GM19438 (cell line): ENCODE results near the gene RAPGEF5.
"Not testable (repeated sequence)": the region's sequence is repeated elsewhere in the genome, so short reads cannot be mapped to it uniquely, and the experiment has no call there.

Experiments
- ATAC-seq: cut with Tn5 transposase; IDR thresholded peaks from one replicate; pipeline ENCODE4 v1.9.1; 2021; ENCODE audit warnings: low read depth; ENCODE audit not compliant: unreplicated experiment

The RAPGEF5 gene

GRCh38 chr7:22108151-22108845, 248.7 kb downstream of the RAPGEF5 start:
- no peak for ATAC-seq

DNA sequence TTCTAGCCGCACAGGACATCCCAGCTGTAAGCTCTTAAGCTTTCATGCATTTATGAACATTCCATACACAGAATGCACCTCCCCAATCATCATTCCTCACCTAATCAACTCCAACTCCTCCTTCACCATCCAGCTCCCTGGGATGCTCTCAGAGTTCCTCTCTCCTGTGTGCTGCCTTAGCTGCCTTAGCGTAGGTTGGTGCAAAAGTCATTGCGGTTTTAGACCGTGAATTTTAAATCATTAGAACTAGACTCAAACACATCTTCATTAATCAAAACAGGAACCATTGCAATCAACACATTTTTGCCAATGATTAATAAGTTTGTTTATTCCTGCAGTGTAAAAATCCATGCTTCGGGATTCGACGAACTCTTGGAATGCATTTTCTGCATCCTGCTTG, 251.4 kb downstream of the RAPGEF5 start:
- ATAC-seq, result no peak

GRCh38 chr7:22094413-22095342, 262.3 kb downstream of the RAPGEF5 start:
- ATAC-seq, result no peak

DNA sequence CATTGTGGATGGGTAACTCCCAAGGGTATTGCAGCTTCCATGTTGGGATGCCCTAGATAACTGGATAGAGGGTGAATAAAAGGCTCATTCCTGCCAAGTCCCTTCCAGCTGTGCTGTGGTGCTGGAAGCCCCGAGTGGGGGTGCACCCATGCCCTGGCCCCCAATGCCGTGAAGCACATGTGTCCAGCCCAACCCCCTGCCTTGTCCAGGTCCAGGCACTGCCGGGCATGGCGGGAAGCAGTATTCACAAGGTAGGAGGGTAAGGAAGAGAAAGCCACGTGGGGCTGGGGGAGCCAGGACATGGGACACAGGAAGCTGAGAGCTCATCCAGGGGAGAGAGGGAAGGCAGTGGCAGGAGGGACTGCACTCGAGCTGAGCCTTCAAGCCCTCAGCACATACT, 263.0 kb downstream of the RAPGEF5 start:
- no peak for ATAC-seq

GRCh38 chr7:22093001-22093400, 264.0 kb downstream of the RAPGEF5 start:
- ATAC-seq, result no peak

DNA sequence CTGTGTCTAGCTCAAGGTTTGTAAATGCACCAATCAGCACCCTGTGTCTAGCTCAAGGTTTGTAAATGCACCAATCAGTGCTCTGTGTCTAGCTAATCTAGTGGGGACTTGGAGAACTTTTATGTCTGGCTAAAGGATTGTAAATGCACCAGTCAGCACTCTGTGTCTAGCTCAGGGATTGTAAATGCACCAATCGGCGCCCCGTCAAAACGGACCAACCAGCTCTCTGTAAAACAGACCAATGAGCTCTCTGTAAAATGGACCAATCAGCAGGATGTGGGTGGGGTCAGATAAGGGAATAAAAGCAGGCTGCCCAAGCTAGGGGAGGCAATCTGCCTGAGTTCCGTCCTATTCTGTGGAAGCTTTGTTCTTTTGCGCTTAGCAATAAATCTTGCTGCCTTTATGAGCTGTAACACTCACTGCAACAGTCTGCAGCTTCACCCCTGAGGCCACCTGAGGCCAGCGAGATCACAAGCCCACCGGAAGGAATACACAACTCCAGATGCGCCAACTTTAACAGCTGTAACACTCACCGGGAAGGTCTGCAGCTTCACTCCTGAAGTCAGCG, 265.9 kb downstream of the RAPGEF5 start:
- ATAC-seq, result not testable (repeated sequence)

DNA sequence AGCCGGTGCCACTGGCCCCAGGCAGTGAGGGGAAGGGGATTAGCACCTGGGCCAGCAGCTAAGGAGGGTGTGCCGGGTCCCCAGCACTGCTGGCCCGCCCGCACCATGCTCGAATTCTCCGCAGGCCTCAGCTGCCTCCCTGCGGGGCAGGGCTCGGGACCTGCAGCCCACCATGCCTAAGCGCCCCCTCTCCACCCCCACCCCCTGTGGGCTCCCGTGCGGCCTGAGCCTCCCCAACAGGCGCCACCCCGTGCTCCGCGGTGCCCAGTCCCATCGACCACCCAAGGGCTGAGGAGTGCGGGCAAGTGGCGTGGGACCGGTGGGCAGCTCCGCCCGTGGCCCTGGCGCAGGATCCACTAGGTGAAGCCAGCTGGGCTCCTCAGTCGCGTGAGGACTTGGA, 266.4 kb downstream of the RAPGEF5 start:
- no peak for ATAC-seq

DNA sequence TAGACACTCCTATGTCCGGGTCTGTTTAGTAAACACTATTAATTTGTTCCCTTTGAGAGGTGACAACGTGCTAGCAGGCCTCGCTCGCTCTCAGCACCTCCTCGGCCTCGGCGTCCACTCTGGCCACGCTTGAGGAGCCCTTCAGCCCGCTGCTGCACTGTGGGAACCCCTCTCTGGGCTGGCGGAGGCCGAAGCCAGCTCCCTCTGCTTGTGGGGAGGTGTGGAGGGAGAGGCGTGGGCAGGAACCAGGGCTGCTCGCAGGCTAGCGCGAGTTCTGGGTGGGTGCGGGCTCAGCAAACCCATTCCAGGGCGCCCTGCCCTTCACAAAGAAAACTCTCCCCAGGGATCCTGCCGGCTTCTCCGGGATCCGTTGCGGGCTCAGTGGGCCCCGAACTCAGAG, 266.8 kb downstream of the RAPGEF5 start:
- no peak for ATAC-seq

DNA sequence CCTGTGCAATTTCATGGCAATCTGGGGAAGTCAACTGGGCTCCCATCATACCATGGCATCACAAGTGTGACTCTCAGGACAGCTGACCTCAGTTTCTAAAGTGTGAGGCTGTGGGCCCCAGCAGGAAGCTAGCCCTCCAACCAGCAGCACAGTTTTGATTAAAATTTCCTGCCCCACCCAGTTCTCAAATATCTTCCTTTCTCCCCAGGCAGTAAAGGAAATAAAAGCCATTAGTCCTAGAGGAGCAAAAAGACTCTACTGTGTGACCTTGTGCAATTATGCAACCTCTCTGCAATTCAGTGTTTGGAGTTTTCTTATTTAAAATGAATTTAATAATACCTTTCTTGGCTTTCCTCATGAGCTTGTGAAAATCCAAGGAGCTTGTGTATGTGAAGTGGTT, 268.1 kb downstream of the RAPGEF5 start:
- ATAC-seq, result no peak

GRCh38 chr7:22087861-22088260, 269.1 kb downstream of the RAPGEF5 start:
- ATAC-seq, result no peak

GRCh38 chr7:22083704-22084240, 273.2 kb downstream of the RAPGEF5 start:
- ATAC-seq, result no peak

DNA sequence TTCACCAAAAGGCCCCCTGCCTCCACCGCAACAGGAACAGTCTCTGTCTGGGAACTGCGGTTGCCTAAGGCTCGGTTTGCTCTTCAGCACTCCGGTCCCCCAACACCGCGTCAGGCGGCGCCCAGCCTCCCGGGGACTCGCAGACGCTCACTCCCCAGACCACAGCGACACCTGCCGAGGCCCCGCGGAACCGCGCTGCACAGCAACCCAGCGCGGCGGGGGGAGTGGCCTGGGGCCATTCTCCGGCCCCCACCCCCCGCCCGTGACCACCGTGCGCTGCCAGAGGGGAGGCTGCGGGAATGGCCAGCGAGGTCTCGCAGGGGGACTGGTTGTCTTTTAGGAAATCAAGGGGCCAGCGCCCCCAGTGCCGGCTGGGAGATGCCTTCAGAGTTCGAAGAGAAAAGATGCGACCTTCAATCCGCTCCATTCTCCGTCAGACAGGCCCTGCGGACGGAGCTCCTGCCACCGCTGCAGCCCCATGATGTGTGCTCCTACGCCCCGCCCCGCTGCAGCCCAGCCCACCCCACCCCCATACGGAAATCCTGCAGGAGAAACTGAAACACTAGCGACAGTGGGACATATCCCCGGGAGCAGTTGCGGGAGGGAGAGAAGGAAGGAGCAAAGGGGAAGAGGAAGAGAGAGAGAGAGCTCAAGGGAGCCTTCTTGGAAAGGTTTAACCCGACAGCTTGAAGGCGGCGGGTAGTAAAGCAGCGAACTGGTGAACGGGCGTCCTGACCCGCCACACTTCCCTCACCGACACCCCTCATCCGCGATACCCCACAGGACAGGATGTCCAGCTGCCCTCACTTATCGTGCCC, 273.9 kb downstream of the RAPGEF5 start:
- ATAC-seq, result peak; percentile 97

DNA sequence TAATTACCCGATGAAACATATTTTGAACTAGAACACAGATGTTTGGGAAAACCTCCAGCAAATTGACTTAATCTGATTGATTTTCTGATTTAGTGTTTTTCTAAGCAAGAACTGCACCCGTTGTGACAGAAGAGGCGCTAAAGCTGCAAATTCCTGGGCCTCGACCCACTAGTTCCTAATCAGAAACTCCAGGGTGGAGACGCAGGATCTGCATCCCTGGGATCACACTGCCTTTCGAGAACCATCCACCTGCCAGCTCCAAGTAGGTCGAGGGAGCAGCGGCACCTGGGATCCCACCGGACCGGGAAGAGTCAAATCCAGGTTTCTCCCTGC, 274.4 kb downstream of the RAPGEF5 start:
- ATAC-seq, result peak; percentile 7

DNA sequence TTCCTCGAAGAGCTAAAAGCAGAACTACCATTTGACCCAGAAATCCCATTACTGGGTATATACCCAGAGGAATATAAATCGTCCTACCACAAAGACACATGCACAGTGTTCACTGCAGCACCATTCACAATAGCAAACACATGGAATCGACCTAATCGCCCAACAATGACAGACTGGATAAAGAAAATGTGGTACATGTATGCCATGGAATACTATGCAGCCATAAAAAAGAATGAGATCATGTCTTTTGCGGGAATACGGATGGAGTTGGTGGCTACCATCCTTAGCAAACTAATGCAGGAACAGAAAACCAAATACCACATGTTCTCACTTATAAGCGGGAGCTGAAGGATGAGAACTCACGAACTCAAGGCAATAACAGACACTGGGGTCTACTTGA, 276.7 kb downstream of the RAPGEF5 start:
- not testable (repeated sequence) for ATAC-seq

DNA sequence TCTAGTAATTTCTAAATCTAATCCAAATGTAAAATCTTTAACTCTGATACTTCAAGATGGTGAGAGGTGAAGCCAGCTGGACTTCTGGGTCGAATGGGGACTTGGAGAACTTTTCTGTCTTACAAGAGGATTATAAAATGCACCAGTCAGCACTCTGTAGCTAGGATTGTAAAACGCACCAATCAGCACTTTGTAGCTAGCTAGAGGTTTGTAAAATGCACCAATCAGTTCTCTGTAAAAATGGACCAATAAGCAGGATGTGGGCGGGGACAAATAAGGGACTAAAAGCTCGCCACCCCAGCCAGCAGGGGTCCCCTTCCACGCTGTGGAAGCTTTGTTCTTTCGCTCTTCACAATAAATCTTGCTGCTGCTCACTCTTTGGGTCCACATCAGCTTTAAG, 278.1 kb downstream of the RAPGEF5 start:
- not testable (repeated sequence) for ATAC-seq

DNA sequence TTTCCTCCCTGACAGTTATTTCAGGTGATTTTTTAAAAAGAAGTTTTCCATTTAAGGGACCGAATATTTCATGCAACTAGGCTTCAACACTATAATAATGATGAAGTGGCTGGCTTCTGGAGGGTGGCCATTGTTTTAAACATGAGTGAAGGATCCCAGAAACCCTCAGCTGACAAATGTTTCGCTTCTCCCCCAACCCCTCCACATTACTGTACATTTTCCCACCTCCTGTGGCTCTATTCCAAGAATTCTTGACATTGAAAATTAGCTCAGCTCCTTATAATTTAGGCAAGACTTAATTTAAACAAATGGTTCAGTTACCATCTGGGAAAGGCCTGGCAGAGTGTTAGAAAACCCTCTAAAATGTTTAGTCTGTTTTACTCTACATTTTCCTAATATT, 281.4 kb downstream of the RAPGEF5 start:
- no peak for ATAC-seq

- ATAC-seq, result no peak
Measured at GRCh38 chr7:22074897-22075296, 282.1 kb downstream of the RAPGEF5 start.
